Ascending aorta (tissue), 2 donors: Measurements from ENCODE around the gene FBXO28. TPM values are rescaled to one million over a fixed set of nuclear protein-coding genes. Genes with fewer than 3 reads are reported as not detected.

Experiments used
- DNase-seq, 2 donors: peaks; one replicate each; pipeline ENCODE4 v3.0.0-alpha.2; 2019; ENCODE audit warnings: low spot score in 2 of 2
- H3K27ac ChIP-seq, 2 donors: fragments of 200-600 bp; sonication (generic); one replicate each; pipeline ENCODE4 v1.5.1; 2016 to 2017; ENCODE audit warnings: mild to moderate bottlenecking in 1 of 2
- H3K27me3 ChIP-seq: fragments of 200-600 bp; sonication (generic); one replicate; pipeline ENCODE4 v1.5.1; 2017
- H3K36me3 ChIP-seq, 2 donors: fragments of 200-600 bp; sonication (generic); one replicate each; pipeline ENCODE4 v1.5.1; 2016
- H3K4me1 ChIP-seq, 2 donors: fragments of 200-600 bp; sonication (generic); one replicate each; pipeline ENCODE4 v1.5.1; 2016 to 2017; ENCODE audit warnings: mild to moderate bottlenecking in 1 of 2
- H3K4me3 ChIP-seq, 2 donors: fragments of 200-600 bp; sonication (generic); one replicate each; pipeline ENCODE4 v1.5.1; 2016 to 2017; ENCODE audit warnings: mild to moderate bottlenecking in 1 of 2
- H3K9me3 ChIP-seq, 2 donors: fragments of 200-600 bp; sonication (generic); one replicate each; pipeline ENCODE4 v1.5.1; 2016
- CTCF ChIP-seq, 3 experiments: fragments of 200-600 bp in 2 of 3; fragments of 450-650 bp in 1 of 3; sonication (generic) in 2 of 3; IDR thresholded peaks; one replicate each; pipeline ENCODE4 v1.5.1; 2016 to 2019; ENCODE audit warnings: antibody characterized with exemption in 3 of 3, mild to moderate bottlenecking in 1 of 3, moderate library complexity in 1 of 3
- intact Hi-C: fragments of 100-400 bp; cut with DNase I; formaldehyde crosslinking; loops from one replicate; pipeline ENCODE4 v1.15.1; 2023
- total RNA-seq: library from RNA; depleted of rRNA; stranded (reverse); fragments of >200 nt; gene quantifications from one replicate; pipeline ENCODE4 v1.1.0, GENCODE V29; 2016

FBXO28 gene
- total RNA-seq, 1 donor from 2014 or later: 4.8 TPM

DNA sequence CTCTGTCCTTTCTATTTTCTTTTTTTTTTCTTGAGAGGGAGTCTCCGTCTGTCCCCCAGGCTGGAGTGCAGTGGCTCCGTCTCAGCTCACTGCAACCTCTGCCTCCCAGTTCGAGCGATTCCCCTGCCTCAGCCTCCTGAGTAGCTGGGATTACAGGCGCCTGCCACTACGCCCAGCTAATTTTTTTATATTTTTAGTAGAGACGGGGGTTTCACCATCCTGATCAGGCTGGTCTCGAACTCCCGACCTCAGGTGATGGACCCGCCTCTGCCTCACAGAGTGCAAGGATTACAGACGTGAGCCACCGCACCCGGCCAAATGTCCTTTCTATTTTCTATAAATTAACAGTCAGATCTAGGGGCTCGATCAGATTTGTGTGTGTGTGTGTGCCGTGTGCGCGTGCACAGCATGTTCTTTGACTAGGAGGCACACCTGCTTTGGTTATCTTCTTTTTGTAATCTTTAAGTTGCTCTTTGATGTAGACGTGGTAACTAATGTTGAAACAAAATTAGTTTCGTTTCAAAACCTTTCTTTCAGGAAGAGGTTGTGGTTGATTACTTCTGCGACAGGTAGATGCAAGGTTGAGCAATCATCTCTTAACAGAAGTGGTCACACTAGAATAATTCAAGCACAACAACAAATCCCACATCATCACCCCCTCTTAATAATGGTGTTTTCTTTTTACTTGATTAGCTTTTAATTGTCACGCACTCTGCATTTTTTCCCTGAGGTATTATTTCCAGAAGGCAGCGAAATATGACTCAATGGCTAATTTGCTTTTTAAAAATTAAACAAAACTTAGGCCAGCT lies 68.3 kb downstream of the FBXO28 start:
- intact Hi-C loops: loop anchor here (2.0 to 10.0 kb wide), 5 partner anchors 150 to 1050 kb away; partner anchors contain the start of genes CAPN2, NVL and WDR26
- Histone ChIP-seq H3K9me3 (no peaks in the 10 kb centered on the region), H3K4me1 (peaks cover 4 to 23% of the 10 kb centered on the region in 2 donors), H3K36me3 (no peaks in the 10 kb centered on the region), H3K27me3 (no peaks in the 10 kb centered on the region), H3K4me3 (peak overlapping the region; percentile 77 to 96), H3K27ac (peak overlapping the region; percentile 92 to 96)
- no peak for TF ChIP-seq CTCF (IDR thresholded peaks at IDR 0.05)
- peak in 1 of 2 donors; percentile 53 for DNase-seq

GRCh38 chr1:224182866-224183590 lies 69.1 kb downstream of the FBXO28 start, which contains the start of gene DEGS1:
TSS of gene DEGS1 (plus strand) at chr1:224183240. CDS start at chr1:224183337, 97 bp downstream.
- H3K36me3 ChIP-seq: no peaks in the 10 kb centered on the region
- no peak for TF ChIP-seq CTCF (IDR thresholded peaks at IDR 0.05)
- peak within 1 kb of the TSS; percentile 77 to 96 for H3K4me3 ChIP-seq
- H3K9me3 ChIP-seq: no peaks in the 10 kb centered on the region
- H3K4me1 ChIP-seq: peaks cover 4 to 23% of the 10 kb centered on the region in 2 donors
- peak within 1 kb of the TSS; percentile 92 to 96 for H3K27ac ChIP-seq
- DNase-seq: peak; percentile 42 to 92
- intact Hi-C loops: loop anchor here (1.0 to 10.0 kb wide), 7 partner anchors 13 to 1051 kb away; partner anchors contain the start of genes CAPN2, FBXO28, NVL and WDR26
- H3K27me3 ChIP-seq: no peaks in the 10 kb centered on the region

DNA sequence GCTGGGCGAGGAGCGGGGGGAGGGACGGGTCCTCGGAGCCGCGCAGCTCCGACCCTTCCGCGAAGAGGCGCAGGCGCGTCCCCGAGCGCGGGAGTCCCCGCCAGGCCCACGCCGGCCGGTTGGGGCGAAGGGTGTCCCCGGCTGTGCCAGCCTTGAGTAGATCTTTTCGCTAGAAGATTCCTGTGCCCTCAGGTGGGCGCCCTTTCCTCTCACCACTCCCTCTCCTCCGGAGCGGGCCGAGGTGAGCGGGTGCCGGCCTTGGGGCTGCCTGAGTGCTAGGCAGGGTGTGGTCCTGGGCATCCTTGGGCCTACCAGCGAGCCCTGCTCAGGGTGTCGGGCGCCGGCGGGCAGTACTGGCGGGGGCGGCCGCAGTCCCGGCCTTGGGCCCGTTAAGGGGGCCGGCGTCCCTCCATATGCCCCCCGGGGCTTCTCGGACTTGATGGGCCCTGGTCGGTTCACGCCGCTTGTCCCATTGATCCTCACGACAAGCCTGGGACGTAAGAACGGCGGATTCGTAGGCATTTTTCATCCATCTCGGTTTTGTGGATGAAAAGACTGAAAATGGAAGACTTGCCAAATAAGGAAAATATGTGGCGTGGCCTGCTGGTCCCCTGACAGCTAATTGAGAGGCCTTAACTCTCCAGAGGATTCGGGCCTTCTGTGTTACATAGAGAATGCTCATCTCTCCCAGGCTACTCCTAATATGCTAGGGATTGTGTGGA lies 69.8 kb downstream of the FBXO28 start:
- no peaks in the 10 kb centered on the region for H3K9me3 ChIP-seq
- peak in 1 of 3 experiments; percentile 6 for TF ChIP-seq CTCF (IDR thresholded peaks at IDR 0.05)
- intact Hi-C loops: loop anchor here (1.0 to 10.0 kb wide), 7 partner anchors 13 to 1051 kb away; partner anchors contain the start of genes CAPN2, FBXO28, NVL and WDR26
- H3K4me3 ChIP-seq: peak overlapping the region; percentile 77 to 96
- peak in 1 of 2 donors; percentile 75 for DNase-seq
- H3K4me1 ChIP-seq: peaks cover 4 to 23% of the 10 kb centered on the region in 2 donors
- peak overlapping the region; percentile 92 to 96 for H3K27ac ChIP-seq
- no peaks in the 10 kb centered on the region for H3K36me3 ChIP-seq
- H3K27me3 ChIP-seq: no peaks in the 10 kb centered on the region

DNA sequence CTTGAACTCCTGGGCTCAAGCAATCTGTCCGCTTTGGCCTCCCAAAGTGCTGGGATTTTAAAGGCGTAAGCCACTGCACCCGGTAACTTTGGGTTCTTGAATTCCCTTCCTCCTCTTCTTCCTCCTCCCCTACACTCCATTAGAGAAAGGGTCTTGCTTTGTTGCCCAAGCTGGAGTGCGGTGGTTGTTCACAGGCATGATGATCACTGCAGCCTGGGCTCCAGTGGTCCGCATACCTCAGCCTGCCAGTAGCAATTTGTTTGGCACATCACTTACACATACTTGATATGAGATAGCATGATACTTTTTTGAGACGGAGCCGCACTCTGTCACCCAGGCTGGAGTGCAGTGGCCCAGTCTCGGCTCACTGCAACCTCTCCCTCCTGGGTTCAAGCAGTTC lies 71.3 kb downstream of the FBXO28 start:
- peak in 1 of 2 donors; percentile 48 for DNase-seq
- intact Hi-C loops: loop anchor here (10.0 kb wide), 2 partner anchors 250 to 470 kb away; partner anchors contain the start of genes CAPN2 and WDR26
- Histone ChIP-seq H3K27ac (no peak overlapping the region), H3K9me3 (no peaks in the 10 kb centered on the region), H3K4me3 (peak overlapping the region in 1 of 2 donors; percentile 77), H3K36me3 (peaks cover 0 to under 1% of the 10 kb centered on the region in 2 donors), H3K27me3 (no peaks in the 10 kb centered on the region), H3K4me1 (peaks cover 4 to 23% of the 10 kb centered on the region in 2 donors)
- no peak for TF ChIP-seq CTCF (IDR thresholded peaks at IDR 0.05)

DNA sequence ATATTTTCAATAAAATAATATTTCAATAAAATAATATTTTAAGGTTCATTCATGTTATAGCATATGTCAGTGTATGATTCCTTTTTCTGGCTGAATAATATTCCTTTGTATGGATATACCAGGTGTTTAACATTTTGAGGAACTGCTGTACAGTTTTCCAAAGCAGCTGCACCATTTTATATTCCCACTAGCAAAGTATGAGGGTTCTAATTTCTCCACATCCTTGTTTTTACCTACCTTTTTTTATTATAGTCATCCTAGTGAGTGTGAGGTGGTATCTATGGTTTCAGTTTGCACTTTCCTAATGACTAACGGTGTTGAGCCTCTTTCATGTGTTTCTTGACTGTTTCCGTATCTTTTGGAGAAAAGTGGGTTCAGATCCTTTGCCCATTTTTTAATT lies 74.4 kb downstream of the FBXO28 start:
- Histone ChIP-seq H3K27me3 (no peaks in the 10 kb centered on the region), H3K27ac (no peak overlapping the region), H3K9me3 (no peaks in the 10 kb centered on the region), H3K4me1 (peaks cover 4 to 21% of the 10 kb centered on the region in 2 donors), H3K4me3 (no peak overlapping the region), H3K36me3 (peaks cover 20 to 29% of the 10 kb centered on the region in 2 donors)
- DNase-seq: no peak
- TF ChIP-seq CTCF (IDR thresholded peaks at IDR 0.05): no peak
- intact Hi-C loops: loop anchor here (10.0 kb wide), 2 partner anchors 247 to 473 kb away; partner anchors contain the start of genes CAPN2 and WDR26
